Smooth muscle cell (in vitro differentiated cells): Measurements from ENCODE around the gene OSBP2. TPM values are rescaled to one million over a fixed set of nuclear protein-coding genes. Genes with fewer than 3 reads are reported as not detected.

Experiments
- DNase-seq: peaks from one replicate; lab custom pipeline; 2025; ENCODE audit not compliant: unreplicated experiment; lab: John Stamatoyannopoulos, UW
- H2AFZ ChIP-seq: fragments of 200-600 bp; sonication (generic); 2 replicates; pipeline ENCODE4 v1.6.0; 2016; ENCODE audit warnings: antibody characterized with exemption, low read depth, mild to moderate bottlenecking
- H3F3A ChIP-seq: fragments of 200-600 bp; sonication (generic); 2 replicates; pipeline ENCODE4 v1.6.0; 2017; ENCODE audit warnings: antibody characterized with exemption, low read depth
- H3K27ac ChIP-seq: fragments of 200-600 bp; sonication (generic); 2 replicates; pipeline ENCODE4 v1.5.1; 2016; ENCODE audit warnings: low read depth, mild to moderate bottlenecking
- H3K27me3 ChIP-seq: fragments of 200-600 bp; sonication (generic); 2 replicates; pipeline ENCODE4 v1.6.1; 2016; ENCODE audit warnings: low read depth, mild to moderate bottlenecking
- H3K36me3 ChIP-seq: fragments of 200-600 bp; sonication (generic); 2 replicates; pipeline ENCODE4 v1.5.1; 2016; ENCODE audit warnings: low read depth
- H3K4me1 ChIP-seq: fragments of 200-600 bp; sonication (generic); 2 replicates; pipeline ENCODE4 v1.5.1; 2016; ENCODE audit warnings: low read depth
- H3K4me2 ChIP-seq: fragments of 200-600 bp; sonication (generic); 2 replicates; pipeline ENCODE4 v1.6.0; 2016; ENCODE audit warnings: mild to moderate bottlenecking
- H3K4me3 ChIP-seq: fragments of 200-600 bp; sonication (generic); 2 replicates; pipeline ENCODE4 v1.5.1; 2016; ENCODE audit warnings: mild to moderate bottlenecking
- H3K79me2 ChIP-seq: fragments of 200-600 bp; sonication (generic); 2 replicates; pipeline ENCODE4 v1.6.0; 2016; ENCODE audit warnings: low read depth, mild to moderate bottlenecking
- H3K9ac ChIP-seq: fragments of 200-600 bp; sonication (generic); 2 replicates; pipeline ENCODE4 v1.6.0; 2016; ENCODE audit warnings: low read depth
- H3K9me3 ChIP-seq: fragments of 200-600 bp; sonication (generic); replicated peaks from 2 replicates; pipeline ENCODE4 v1.5.1; 2016; ENCODE audit warnings: low read depth
- H4K20me1 ChIP-seq: fragments of 200-600 bp; sonication (generic); 2 replicates; pipeline ENCODE4 v1.6.0; 2016; ENCODE audit warnings: low read depth
- WGBS: methylation state at CpG from one replicate; pipeline ENCODE4 v1.1.7; 2016; ENCODE audit warnings: low lambda C conversion rate; 5-methylcytosine and 5-hydroxymethylcytosine counted together
- polyA plus RNA-seq: library from polyadenylated mRNA; unstranded; fragments of >200 nt; fragmentation: Nextera tagmentation; extraction: Ambion mirVana; gene quantifications from 2 replicates; pipeline ENCODE4 v1.2.1, GENCODE V29; 2016
- total RNA-seq: library from RNA; depleted of rRNA; stranded (reverse); fragments of >200 nt; gene quantifications from 2 replicates; pipeline ENCODE4 v1.2.3, GENCODE V29; 2014
- TF ChIP-seq, protein P1 (sequence below): fragments of 200-600 bp; sonication (generic); IDR thresholded peaks from 2 replicates; pipeline ENCODE4 v1.5.1; 2017; ENCODE audit warnings: borderline replicate concordance, mild to moderate bottlenecking, antibody characterized with exemption; ENCODE audit not compliant: insufficient read depth, poor library complexity, severe bottlenecking

OSBP2 gene
- total and polyA plus RNA-seq, 2 experiments from 2014 or later, result 4.6 to 4.9 TPM

DNA sequence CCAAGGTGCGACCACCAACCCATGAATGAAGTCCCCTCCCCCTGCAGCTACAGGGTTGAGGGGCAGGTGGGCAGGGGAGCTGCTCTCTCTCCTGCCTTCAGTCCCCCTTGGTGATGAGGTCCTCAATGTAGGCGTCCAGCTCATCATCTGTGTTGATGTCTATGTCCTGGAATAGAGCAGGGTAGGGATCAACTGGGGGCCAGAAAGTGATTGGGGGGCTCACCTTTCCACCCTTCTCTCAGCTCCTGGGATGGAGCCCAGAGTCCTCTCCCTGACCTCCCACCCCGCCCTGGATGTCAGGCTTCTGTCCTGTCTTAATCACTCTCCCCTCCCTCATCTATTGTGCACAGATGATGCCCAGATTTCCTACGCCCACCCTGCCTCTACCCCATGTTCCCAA lies 232.0 kb downstream of the OSBP2 start:
- 94% methylated on average over 4 of the region's 4 CpGs for WGBS
- no peak for DNase-seq
- no peaks in the 10 kb centered on the region for H3K4me1 ChIP-seq
- H3F3A ChIP-seq, result no peaks in the 10 kb centered on the region
- no peaks in the 10 kb centered on the region for H3K9me3 ChIP-seq
- no peak overlapping the region for H3K4me3 ChIP-seq
- H2AFZ ChIP-seq, result no peak overlapping the region
- peaks cover 5% of the 10 kb centered on the region for H3K36me3 ChIP-seq
- no peak overlapping the region for H3K9ac ChIP-seq
- H4K20me1 ChIP-seq, result peaks cover 7% of the 10 kb centered on the region
- TF ChIP-seq, protein P1, sequence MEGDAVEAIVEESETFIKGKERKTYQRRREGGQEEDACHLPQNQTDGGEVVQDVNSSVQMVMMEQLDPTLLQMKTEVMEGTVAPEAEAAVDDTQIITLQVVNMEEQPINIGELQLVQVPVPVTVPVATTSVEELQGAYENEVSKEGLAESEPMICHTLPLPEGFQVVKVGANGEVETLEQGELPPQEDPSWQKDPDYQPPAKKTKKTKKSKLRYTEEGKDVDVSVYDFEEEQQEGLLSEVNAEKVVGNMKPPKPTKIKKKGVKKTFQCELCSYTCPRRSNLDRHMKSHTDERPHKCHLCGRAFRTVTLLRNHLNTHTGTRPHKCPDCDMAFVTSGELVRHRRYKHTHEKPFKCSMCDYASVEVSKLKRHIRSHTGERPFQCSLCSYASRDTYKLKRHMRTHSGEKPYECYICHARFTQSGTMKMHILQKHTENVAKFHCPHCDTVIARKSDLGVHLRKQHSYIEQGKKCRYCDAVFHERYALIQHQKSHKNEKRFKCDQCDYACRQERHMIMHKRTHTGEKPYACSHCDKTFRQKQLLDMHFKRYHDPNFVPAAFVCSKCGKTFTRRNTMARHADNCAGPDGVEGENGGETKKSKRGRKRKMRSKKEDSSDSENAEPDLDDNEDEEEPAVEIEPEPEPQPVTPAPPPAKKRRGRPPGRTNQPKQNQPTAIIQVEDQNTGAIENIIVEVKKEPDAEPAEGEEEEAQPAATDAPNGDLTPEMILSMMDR, result no peak
- no peaks in the 10 kb centered on the region for H3K79me2 ChIP-seq
- H3K4me2 ChIP-seq, result no peak overlapping the region
- H3K27ac ChIP-seq, result no peak overlapping the region
- H3K27me3 ChIP-seq, result no peaks in the 10 kb centered on the region

DNA sequence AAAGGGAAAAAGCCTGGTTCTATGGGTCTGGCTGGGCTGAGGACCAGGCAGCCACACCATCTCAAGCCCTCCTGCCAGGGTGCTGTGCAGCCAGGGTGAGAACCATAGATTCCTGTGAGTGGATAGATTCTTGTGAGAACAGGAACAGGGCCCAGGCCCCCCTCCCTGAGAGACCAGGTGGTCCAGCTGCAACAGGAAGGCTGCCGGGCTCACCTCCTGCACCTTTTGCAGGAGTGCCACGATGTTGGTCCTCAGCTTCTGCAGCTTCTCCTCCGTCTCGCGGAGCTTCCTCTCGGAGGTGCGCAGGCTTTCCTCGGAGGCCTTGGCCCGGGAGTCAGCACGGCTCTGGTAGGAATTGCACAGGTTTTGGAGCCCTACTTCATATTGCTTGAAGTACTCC lies 233.1 kb downstream of the OSBP2 start:
- peaks cover 5% of the 10 kb centered on the region for H3K36me3 ChIP-seq

DNA sequence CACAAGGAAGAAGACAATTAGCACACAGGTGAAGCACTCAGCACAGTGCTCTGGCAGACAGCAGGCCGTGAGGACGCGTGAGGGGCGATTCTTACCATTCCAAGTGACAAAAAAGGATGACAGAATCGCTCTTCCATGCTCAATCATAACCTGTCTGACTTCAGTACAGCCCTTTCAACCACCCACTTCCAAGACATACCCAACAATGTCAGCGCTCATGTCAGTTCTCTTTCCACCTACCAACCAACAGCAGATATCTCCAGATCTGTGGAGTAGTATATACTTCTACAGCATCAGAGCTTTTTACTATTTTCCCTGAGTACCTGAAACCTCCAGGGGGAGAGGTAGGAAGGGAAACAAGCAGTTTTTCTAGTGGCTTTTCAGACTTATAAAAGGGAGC lies 233.7 kb downstream of the OSBP2 start:
- H3K4me2 ChIP-seq, result no peak overlapping the region
- H3K27ac ChIP-seq, result no peak overlapping the region
- H3K9ac ChIP-seq, result no peak overlapping the region
- DNase-seq, result no peak
- H3K4me3 ChIP-seq, result no peak overlapping the region
- WGBS, result 98% methylated on average over 6 of the region's 6 CpGs
- no peaks in the 10 kb centered on the region for H3K27me3 ChIP-seq
- no peaks in the 10 kb centered on the region for H3K79me2 ChIP-seq
- H2AFZ ChIP-seq, result no peak overlapping the region
- H3K4me1 ChIP-seq, result no peaks in the 10 kb centered on the region
- H4K20me1 ChIP-seq, result peaks cover 7% of the 10 kb centered on the region
- no peaks in the 10 kb centered on the region for H3K9me3 ChIP-seq
- TF ChIP-seq, protein P1, result no peak
- peaks cover 7% of the 10 kb centered on the region for H3K36me3 ChIP-seq
- no peaks in the 10 kb centered on the region for H3F3A ChIP-seq

More for the DNA sequence above, 233.1 kb downstream of the OSBP2 start:
- no peaks in the 10 kb centered on the region for H3K9me3 ChIP-seq
- DNase-seq, result no peak
- peaks cover 7% of the 10 kb centered on the region for H4K20me1 ChIP-seq
- no peak overlapping the region for H3K27ac ChIP-seq
- WGBS, result 95% methylated on average over 10 of the region's 10 CpGs
- no peak overlapping the region for H2AFZ ChIP-seq
- no peak overlapping the region for H3K4me2 ChIP-seq
- no peaks in the 10 kb centered on the region for H3K27me3 ChIP-seq
- H3K79me2 ChIP-seq, result no peaks in the 10 kb centered on the region
- H3K4me1 ChIP-seq, result no peaks in the 10 kb centered on the region
- H3K4me3 ChIP-seq, result no peak overlapping the region
- TF ChIP-seq, protein P1, result no peak
- no peak overlapping the region for H3K9ac ChIP-seq
- H3F3A ChIP-seq, result no peaks in the 10 kb centered on the region

DNA sequence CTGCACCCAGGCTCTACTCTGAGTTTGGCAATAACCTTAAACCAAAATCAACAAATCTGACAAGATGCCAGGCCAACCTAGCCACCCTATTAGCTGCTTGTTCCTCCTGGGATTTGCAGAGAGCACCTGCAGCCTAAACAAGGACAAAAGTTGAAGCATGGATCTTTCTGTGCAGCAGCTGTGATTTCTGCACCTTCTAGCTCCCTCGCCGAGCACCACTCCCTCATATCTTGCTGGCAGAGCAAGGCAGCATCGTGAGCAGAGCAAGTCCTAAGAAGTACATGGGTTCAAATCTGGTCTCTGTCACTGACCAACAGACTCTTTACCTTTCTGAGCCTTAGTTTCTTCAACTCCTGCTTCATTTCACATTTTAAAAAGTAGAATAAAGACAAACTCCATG lies 235.6 kb downstream of the OSBP2 start:
- Histone ChIP-seq H3F3A (no peaks in the 10 kb centered on the region), H2AFZ (no peak overlapping the region), H3K27ac (no peak overlapping the region), H3K4me2 (no peak overlapping the region), H3K9ac (no peak overlapping the region), H3K27me3 (no peaks in the 10 kb centered on the region), H4K20me1 (peaks cover 7% of the 10 kb centered on the region), H3K4me3 (no peak overlapping the region), H3K4me1 (no peaks in the 10 kb centered on the region), H3K9me3 (no peaks in the 10 kb centered on the region), H3K36me3 (peaks cover 10% of the 10 kb centered on the region), H3K79me2 (no peaks in the 10 kb centered on the region)
- 89% methylated on average over 3 of the region's 3 CpGs for WGBS
- DNase-seq, result no peak
- TF ChIP-seq, protein P1, result no peak
